GM06990 (cell line): ENCODE measurements around the gene ZNRF1.
"Not testable (repeated sequence)": the region's sequence is repeated elsewhere in the genome, so short reads cannot be mapped to it uniquely, and the experiment has no call there.

Experiments used
- DNase-seq: peaks from one replicate; pipeline ENCODE4 v3.0.0-alpha.2; 2011; ENCODE audit not compliant: insufficient read length; ENCODE audit errors: extremely low read depth
- H3K27me3 ChIP-seq: replicated peaks from 2 replicates; pipeline ENCODE4 v1.6.0; 2011; ENCODE audit warnings: low read length; ENCODE audit not compliant: control insufficient read depth, insufficient read depth
- H3K36me3 ChIP-seq: 2 replicates; pipeline ENCODE4 v1.5.1; 2011; ENCODE audit warnings: low read length; ENCODE audit not compliant: control insufficient read depth, insufficient read depth
- H3K4me3 ChIP-seq: replicated peaks from 2 replicates; pipeline ENCODE4 v1.5.1; 2011; ENCODE audit warnings: low read depth, mild to moderate bottlenecking, control low read depth, low read length
- TF ChIP-seq, protein P1 (sequence below): IDR thresholded peaks from 2 replicates; pipeline ENCODE4 v1.5.1; 2011; ENCODE audit warnings: low read length, control low read depth, mild to moderate bottlenecking, inconsistent platforms; ENCODE audit not compliant: insufficient read depth, poor library complexity, severe bottlenecking

The ZNRF1 gene

DNA sequence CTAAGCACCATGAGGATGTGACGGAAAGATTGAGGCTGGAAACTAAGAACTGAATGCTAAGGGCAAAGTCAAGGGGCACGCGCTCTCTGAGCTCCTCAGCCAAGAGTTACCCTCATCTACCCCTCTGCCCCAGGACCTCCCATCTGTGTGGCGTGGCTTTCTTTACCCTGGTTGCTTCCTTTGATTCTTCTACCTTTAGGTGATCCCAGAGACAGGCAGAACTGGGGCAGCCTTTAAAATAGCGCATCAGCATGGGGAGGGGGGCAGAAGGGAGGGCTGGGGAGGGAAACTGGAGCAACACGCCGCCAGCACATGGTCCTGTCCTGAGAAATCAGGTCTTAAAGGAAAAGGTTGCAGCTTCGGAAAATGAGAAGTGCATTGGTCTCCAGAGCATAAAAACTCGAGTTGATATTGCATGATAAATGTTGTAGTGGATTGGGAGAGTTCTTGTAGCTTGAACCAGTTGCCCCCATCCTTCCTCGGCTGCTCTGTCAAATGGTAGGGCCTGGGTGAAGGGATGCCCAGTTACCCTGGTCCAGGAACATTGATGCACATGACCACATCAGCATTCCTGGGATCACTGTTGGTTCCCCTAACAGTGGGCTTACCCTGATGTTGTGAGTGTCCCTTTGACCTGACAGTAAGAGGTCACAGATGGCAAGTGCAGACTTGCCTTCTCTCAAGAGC, 88.0 kb downstream of the ZNRF1 start:
- Histone ChIP-seq H3K36me3 (no peaks in the 10 kb centered on the region), H3K4me3 (no peak overlapping the region), H3K27me3 (no peaks in the 10 kb centered on the region)
- TF ChIP-seq, protein P1, sequence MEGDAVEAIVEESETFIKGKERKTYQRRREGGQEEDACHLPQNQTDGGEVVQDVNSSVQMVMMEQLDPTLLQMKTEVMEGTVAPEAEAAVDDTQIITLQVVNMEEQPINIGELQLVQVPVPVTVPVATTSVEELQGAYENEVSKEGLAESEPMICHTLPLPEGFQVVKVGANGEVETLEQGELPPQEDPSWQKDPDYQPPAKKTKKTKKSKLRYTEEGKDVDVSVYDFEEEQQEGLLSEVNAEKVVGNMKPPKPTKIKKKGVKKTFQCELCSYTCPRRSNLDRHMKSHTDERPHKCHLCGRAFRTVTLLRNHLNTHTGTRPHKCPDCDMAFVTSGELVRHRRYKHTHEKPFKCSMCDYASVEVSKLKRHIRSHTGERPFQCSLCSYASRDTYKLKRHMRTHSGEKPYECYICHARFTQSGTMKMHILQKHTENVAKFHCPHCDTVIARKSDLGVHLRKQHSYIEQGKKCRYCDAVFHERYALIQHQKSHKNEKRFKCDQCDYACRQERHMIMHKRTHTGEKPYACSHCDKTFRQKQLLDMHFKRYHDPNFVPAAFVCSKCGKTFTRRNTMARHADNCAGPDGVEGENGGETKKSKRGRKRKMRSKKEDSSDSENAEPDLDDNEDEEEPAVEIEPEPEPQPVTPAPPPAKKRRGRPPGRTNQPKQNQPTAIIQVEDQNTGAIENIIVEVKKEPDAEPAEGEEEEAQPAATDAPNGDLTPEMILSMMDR: no peak
- no peak for DNase-seq

DNA sequence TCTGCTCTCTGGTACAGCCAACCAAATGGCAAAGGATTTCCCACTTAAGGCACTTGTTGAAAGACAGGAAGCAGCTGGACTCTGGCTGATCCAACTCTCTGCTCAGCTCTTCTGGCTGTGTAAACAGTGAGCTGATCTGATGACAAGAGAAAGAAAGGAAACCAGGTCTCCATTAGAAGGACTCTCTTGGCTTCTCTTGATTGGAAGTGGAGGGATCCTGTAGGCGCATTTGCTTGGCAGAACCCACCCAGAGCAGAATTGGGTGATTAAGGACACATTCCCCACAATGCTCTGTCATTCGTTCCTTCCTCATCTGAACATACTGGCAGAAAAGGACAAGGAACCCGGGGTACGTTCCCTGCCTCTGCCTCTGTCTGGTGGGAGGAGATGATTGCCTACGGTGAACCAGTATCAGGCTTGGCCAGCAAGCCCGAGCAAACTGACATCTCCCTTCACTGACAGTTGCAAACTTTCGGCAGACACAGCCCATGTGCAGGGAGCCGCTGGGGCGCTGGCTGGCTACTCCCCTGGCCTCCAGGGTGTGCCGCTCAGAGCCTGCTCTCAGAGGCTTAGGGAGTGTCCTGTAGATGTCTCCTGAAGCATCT, 88.7 kb downstream of the ZNRF1 start:
- Histone ChIP-seq H3K4me3 (no peak overlapping the region), H3K36me3 (no peaks in the 10 kb centered on the region), H3K27me3 (no peaks in the 10 kb centered on the region)
- TF ChIP-seq, protein P1: no peak
- DNase-seq: no peak

DNA sequence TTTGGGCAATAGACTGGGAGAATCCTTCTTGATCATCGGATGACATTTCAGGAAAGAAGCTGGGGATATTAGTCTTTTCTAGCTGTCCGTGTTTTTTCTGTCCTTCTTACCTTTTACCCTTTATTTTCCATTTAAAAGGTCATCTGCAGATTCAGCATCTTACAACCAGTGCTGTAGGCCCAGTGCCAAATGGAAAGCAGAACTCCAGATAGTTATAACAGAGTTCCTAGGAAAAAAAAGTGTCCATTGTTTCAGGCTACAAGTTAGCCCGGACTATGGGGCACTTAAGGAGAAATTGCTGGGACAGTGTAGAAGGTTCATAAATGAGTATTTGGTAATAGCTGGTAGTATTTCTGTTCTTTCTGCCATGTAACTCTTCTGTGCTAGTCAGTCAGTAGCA, 89.4 kb downstream of the ZNRF1 start:
- no peak for DNase-seq
- TF ChIP-seq, protein P1: no peak
- H3K27me3 ChIP-seq: no peaks in the 10 kb centered on the region
- no peaks in the 10 kb centered on the region for H3K36me3 ChIP-seq
- H3K4me3 ChIP-seq: no peak overlapping the region

DNA sequence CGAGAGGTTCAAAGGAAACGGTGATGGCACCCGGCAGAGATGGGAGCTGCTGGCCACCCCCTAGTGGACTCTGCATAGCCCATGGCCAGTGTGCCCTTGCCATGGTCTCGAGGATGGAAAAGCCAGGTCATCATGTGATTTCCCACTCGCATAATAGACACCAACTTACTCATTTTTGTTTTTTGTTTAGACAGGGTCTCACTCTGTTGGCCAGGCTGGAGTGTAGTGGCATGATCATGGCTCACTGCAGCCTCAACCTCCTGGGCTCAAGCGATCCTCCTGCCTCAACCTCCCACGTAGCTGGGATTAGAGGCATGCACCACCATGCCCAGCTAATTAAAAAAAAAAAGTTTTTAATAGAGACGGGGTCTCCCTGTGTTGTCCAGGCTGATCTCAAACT, 90.1 kb downstream of the ZNRF1 start:
- TF ChIP-seq, protein P1: no peak
- H3K36me3 ChIP-seq: no peaks in the 10 kb centered on the region; the same call in 1 of the 2 replicates
- H3K27me3 ChIP-seq: no peaks in the 10 kb centered on the region
- H3K4me3 ChIP-seq: no peak overlapping the region
- no peak for DNase-seq

DNA sequence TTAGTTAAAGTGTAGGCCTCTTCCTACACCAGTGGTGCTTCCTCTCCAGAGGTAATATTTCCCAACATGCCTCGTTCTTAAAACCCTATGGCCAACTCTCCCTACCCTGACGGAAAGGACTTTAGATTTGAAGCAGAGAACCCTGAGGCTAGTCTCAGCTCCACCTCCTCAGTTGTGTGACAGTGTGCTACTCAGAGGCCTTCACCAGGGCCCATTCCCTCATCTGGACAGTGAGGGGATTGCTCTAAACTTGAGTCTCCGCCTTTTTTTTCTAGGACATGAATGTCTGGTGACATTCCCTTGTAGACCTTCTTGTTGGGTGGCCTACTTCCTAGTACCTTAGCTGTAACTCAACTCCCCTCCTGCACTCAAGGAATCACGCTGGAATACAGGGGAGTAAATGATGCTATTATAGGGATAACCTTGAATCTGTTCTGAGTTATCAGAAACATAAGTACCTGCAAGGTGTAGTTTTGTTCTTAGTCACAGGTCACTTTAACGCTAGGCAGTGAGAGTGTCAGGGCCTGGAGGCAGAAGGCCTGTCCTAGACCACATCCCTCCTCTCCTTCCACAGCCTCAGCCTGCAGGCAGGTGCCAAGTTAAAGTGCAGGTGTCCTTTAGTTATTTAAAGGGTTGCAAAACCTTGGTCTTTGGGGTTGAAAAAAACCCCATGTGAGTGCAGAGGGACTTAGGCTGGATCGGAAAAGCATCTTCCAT, 90.8 kb downstream of the ZNRF1 start:
- H3K4me3 ChIP-seq: no peak overlapping the region
- no peak for DNase-seq
- TF ChIP-seq, protein P1: no peak
- H3K36me3 ChIP-seq: no peaks in the 10 kb centered on the region; the same call in 1 of the 2 replicates
- no peaks in the 10 kb centered on the region for H3K27me3 ChIP-seq

DNA sequence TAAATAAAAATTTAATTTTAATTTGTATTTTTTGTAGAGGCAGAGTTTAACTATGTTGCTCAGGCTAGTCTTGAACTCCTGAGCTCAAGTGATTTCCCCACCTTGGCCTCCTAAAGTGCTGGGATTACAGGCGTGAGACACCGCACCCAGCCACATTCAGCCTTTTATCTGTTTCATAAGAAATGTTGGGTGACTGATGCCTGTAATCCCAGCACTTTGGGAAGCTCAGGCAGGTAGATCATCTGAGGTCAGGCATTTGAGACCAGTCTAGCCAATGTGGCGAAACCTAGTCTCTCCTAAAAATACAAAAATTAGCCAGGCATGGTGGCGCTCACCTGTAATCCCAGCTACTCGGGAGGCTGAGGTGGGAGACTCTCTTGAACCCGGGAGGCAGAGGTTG, 92.1 kb downstream of the ZNRF1 start:
- H3K4me3 ChIP-seq, H3K36me3 ChIP-seq, H3K27me3 ChIP-seq, DNase-seq: not testable (repeated sequence)

DNA sequence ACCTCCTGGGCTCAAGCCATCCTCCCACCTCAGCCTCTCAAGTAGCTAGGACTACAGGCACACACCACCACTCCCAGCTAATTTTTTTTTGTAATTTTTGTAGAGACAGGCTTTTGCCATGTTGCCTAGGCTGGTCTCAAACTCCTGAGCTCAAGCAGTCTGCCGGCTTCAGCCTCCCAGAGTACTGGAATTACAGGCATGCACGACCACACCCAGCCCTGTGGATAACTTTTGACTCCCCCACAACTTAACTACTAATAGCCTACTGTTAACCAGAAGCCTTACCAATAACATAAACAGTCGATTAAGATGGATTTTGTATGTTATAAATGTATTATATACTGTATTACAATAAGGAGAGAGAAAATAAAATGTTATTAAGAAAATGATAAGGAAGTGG, 92.8 kb downstream of the ZNRF1 start:
- not testable (repeated sequence) for H3K27me3 ChIP-seq, H3K4me3 ChIP-seq, H3K36me3 ChIP-seq, DNase-seq
